A673 (cell line): Measurements from ENCODE around the gene RAB38. TPM values are rescaled to one million over a fixed set of nuclear protein-coding genes. Genes with fewer than 3 reads are reported as not detected.

Source experiments
- BruUV-seq: library from RNA; stranded (reverse); fragments of 400-500 nt; replicated peaks from 2 replicates; lab custom pipeline; 2021; lab: Mats Ljungman, UMichigan
- CTCF ChIA-PET: fragments of 300-600 bp; sonication (Branson Sonifier 250); formaldehyde crosslinking; loops from one replicate; lab custom pipeline; 2022; ENCODE audit warnings: antibody characterized with exemption; lab: Charles Lee
- POLR2A ChIA-PET: fragments of 300-600 bp; sonication (Branson Sonifier 250); formaldehyde crosslinking; loops from one replicate; lab custom pipeline; 2022; ENCODE audit warnings: antibody characterized with exemption; ENCODE audit not compliant: low non-redundant PET; lab: Charles Lee
- DNase-seq: peaks from one replicate; pipeline ENCODE4 v3.0.0-alpha.2; 2015; ENCODE audit warnings: low spot score
- H3K27ac ChIP-seq: fragments of 200-600 bp; sonication (generic); 2 replicates; pipeline ENCODE4 v1.5.1; 2016; ENCODE audit warnings: mixed run types, low read depth, mild to moderate bottlenecking, mixed read lengths, antibody characterized with exemption, low read length; ENCODE audit not compliant: poor library complexity, severe bottlenecking
- H3K27me3 ChIP-seq: fragments of 200-600 bp; sonication (generic); replicated peaks from 2 replicates; pipeline ENCODE4 v1.6.1; 2017; ENCODE audit warnings: mixed run types, low read depth, mild to moderate bottlenecking, mixed read lengths, antibody characterized with exemption, low read length; ENCODE audit not compliant: insufficient read depth, poor library complexity
- H3K36me3 ChIP-seq: fragments of 200-600 bp; sonication (generic); 2 replicates; pipeline ENCODE4 v1.6.1; 2016; ENCODE audit warnings: mixed run types, mild to moderate bottlenecking, mixed read lengths, antibody characterized with exemption, low read length; ENCODE audit not compliant: insufficient read depth, poor library complexity, severe bottlenecking
- H3K4me1 ChIP-seq: fragments of 200-600 bp; sonication (generic); 2 replicates; pipeline ENCODE4 v1.6.1; 2017; ENCODE audit warnings: mixed run types, mild to moderate bottlenecking, mixed read lengths, antibody characterized with exemption, low read length; ENCODE audit not compliant: insufficient read depth, poor library complexity, severe bottlenecking
- H3K4me3 ChIP-seq: fragments of 200-600 bp; sonication (generic); 2 replicates; pipeline ENCODE4 v1.5.1; 2016; ENCODE audit warnings: low read depth, mixed run types, mild to moderate bottlenecking, mixed read lengths, low read length; ENCODE audit not compliant: poor library complexity, severe bottlenecking
- H3K9me3 ChIP-seq: fragments of 200-600 bp; sonication (generic); 2 replicates; pipeline ENCODE4 v1.6.1; 2016; ENCODE audit warnings: mixed run types, low read depth, mild to moderate bottlenecking, mixed read lengths, antibody characterized with exemption, low read length; ENCODE audit not compliant: poor library complexity, severe bottlenecking
- CTCF ChIP-seq: fragments of 300-800, 200-600 bp; sonication (generic); conservative IDR thresholded peaks from 2 replicates; pipeline ENCODE4 v1.5.1; 2017; ENCODE audit warnings: low read depth, mild to moderate bottlenecking, antibody characterized with exemption, low read length, moderate library complexity, mixed read lengths
- EZH2 ChIP-seq: fragments of 200-600 bp; sonication (generic); IDR thresholded peaks from 2 replicates; pipeline ENCODE4 v1.6.1; 2017; ENCODE audit warnings: borderline replicate concordance, low read depth, mild to moderate bottlenecking, mixed read lengths, antibody characterized with exemption, low read length; ENCODE audit not compliant: poor library complexity, severe bottlenecking
- intact Hi-C: fragments of 100-400 bp; cut with micrococcal nuclease; formaldehyde crosslinking; loops from one replicate; pipeline ENCODE4 v1.10.0; 2022; ENCODE audit not compliant: unreplicated experiment
- total RNA-seq: library from RNA; stranded (reverse); gene quantifications from 2 replicates; pipeline ENCODE4 v1.2.3, GENCODE V29; 2021

RAB38 gene
- total RNA-seq, 1 experiment from 2014 or later: 1.6 TPM

- TF ChIP-seq CTCF (no peak), EZH2 (no peak)
- no peak overlapping the region for H3K4me3 ChIP-seq
- H3K27ac ChIP-seq: no peak overlapping the region
- peaks cover 17% of the 10 kb centered on the region for H3K27me3 ChIP-seq
- DNase-seq: no peak
- CTCF ChIA-PET: no interaction called here
- intact Hi-C loops: no loop called here
- no peaks in the 10 kb centered on the region for H3K36me3 ChIP-seq
- BruUV-seq: no TSS peak
- POLR2A ChIA-PET: no interaction called here
- H3K9me3 ChIP-seq: no peaks in the 10 kb centered on the region
- H3K4me1 ChIP-seq: no peaks in the 10 kb centered on the region
Observed at GRCh38 chr11:88089134-88089533, 86.1 kb downstream of the RAB38 start.

- intact Hi-C loops: no loop called here
- peaks cover 19% of the 10 kb centered on the region for H3K27me3 ChIP-seq
- no peak for TF ChIP-seq CTCF
- no TSS peak for BruUV-seq
- ChIA-PET CTCF (no interaction called here), POLR2A (no interaction called here)
- no peak overlapping the region for H3K4me3 ChIP-seq
- H3K36me3 ChIP-seq: no peaks in the 10 kb centered on the region
- no peaks in the 10 kb centered on the region for H3K4me1 ChIP-seq
- no peak overlapping the region for H3K27ac ChIP-seq
- no peak for DNase-seq
- no peaks in the 10 kb centered on the region for H3K9me3 ChIP-seq
Observed at GRCh38 chr11:88087337-88087736, 87.9 kb downstream of the RAB38 start.

GRCh38 chr11:88086297-88086696, 88.9 kb downstream of the RAB38 start:
- Histone ChIP-seq H3K4me3 (no peak overlapping the region), H3K4me1 (no peaks in the 10 kb centered on the region), H3K36me3 (no peaks in the 10 kb centered on the region), H3K9me3 (no peaks in the 10 kb centered on the region), H3K27ac (no peak overlapping the region), H3K27me3 (peaks cover 19% of the 10 kb centered on the region)
- intact Hi-C loops: no loop called here
- no TSS peak for BruUV-seq
- ChIA-PET CTCF (no interaction called here), POLR2A (no interaction called here)
- TF ChIP-seq EZH2: no peak
- TF ChIP-seq CTCF: no peak
- DNase-seq: no peak
